Motor neuron (in vitro differentiated cells): ENCODE results near the gene ADAMTS15. TPM values are rescaled to one million over a fixed set of nuclear protein-coding genes. Genes with fewer than 3 reads are reported as not detected.
A peak's percentile ranks its signal among the peaks of the same experiment; 100 is the strongest.

Experiments used
- ATAC-seq, 8 experiments: fragments of 200-7000 bp; cut with Tn5 transposase; replicated peaks in 6 of 8; 2 replicates each; pipeline ENCODE4 v1.8.0; 2021; ENCODE audit warnings: mild to moderate bottlenecking in 8 of 8, moderate library complexity in 8 of 8
- H3K27ac ChIP-seq, 2 donors: fragments of 250-450 bp; sonication (Bioruptor Pico); 2 replicates each; pipeline ENCODE4 v1.9.0; 2021; ENCODE audit warnings: antibody characterized with exemption in 2 of 2, mild to moderate bottlenecking in 2 of 2, moderate library complexity in 1 of 2
- H3K4me1 ChIP-seq, 2 donors: fragments of 250-450 bp; sonication (Bioruptor Pico); replicated peaks in 1 of 2; 2 replicates each; pipeline ENCODE4 v1.6.1; 2021; ENCODE audit warnings: antibody characterized with exemption in 2 of 2, mild to moderate bottlenecking in 2 of 2, moderate library complexity in 1 of 2
- H3K4me3 ChIP-seq, 5 donors: fragments of 250-450 bp; sonication (Bioruptor Pico); 2 replicates each; pipeline ENCODE4 v1.9.0; 2021; ENCODE audit warnings: antibody characterized with exemption in 5 of 5, mild to moderate bottlenecking in 5 of 5, moderate library complexity in 4 of 5
- WGBS, 10 experiments: fragments of 450-650 bp; shearing (Covaris generic); methylation state at CpG; one replicate each; pipeline ENCODE4 v1.0.0; 2022; 5-methylcytosine and 5-hydroxymethylcytosine counted together
- in situ Hi-C, 9 experiments: fragments of 400-800 bp; cut with MboI; loops; one replicate each; pipeline ENCODE4 v1.15.0; 2021; ENCODE audit warnings: low sequenced_read_pairs in 9 of 9, low pct_unique_long_range_greater_than_20kb in 2 of 9; ENCODE audit not compliant: unreplicated experiment in 9 of 9
- total RNA-seq, 8 experiments: library from RNA; unstranded; fragments of 300-600 nt; gene quantifications; 2 replicates each; pipeline versions ENCODE4 v1.2.3 to v1.2.4, GENCODE V29; 2022

Gene ADAMTS15
- total RNA-seq, 8 experiments from 2014 or later: 0.52 to 55.3 (median 1.1) TPM

GRCh38 chr11:130472434-130472961 lies 24.1 kb downstream of the ADAMTS15 start:
- H3K27ac ChIP-seq: no peak overlapping the region
- 80 to 100% (median 100%) methylated on average over 1 to 2 of the region's 7 CpGs; no CpG with 5 or more reads in 6 of the 10 experiments for WGBS, 10 experiments
- ATAC-seq: peak in 1 of 8 experiments; percentile 31
- H3K4me1 ChIP-seq: peaks cover 2 to 3% of the 10 kb centered on the region in 2 donors
- no peak overlapping the region for H3K4me3 ChIP-seq
- in situ Hi-C loops: no loop called here

DNA sequence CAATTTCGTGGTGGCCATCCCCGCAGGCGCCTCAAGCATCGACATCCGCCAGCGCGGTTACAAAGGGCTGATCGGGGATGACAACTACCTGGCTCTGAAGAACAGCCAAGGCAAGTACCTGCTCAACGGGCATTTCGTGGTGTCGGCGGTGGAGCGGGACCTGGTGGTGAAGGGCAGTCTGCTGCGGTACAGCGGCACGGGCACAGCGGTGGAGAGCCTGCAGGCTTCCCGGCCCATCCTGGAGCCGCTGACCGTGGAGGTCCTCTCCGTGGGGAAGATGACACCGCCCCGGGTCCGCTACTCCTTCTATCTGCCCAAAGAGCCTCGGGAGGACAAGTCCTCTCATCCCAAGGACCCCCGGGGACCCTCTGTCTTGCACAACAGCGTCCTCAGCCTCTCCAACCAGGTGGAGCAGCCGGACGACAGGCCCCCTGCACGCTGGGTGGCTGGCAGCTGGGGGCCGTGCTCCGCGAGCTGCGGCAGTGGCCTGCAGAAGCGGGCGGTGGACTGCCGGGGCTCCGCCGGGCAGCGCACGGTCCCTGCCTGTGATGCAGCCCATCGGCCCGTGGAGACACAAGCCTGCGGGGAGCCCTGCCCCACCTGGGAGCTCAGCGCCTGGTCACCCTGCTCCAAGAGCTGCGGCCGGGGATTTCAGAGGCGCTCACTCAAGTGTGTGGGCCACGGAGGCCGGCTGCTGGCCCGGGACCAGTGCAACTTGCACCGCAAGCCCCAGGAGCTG lies 24.8 kb downstream of the ADAMTS15 start:
- Histone ChIP-seq H3K4me1 (peaks cover 9 to 10% of the 10 kb centered on the region in 2 donors), H3K27ac (no peak overlapping the region), H3K4me3 (no peak overlapping the region)
- in situ Hi-C loops: no loop called here
- 87 to 100% (median 93%) methylated on average over 1 to 15 of the region's 52 CpGs; no CpG with 5 or more reads in 3 of the 10 experiments for WGBS, 10 experiments
- ATAC-seq: no peak

DNA sequence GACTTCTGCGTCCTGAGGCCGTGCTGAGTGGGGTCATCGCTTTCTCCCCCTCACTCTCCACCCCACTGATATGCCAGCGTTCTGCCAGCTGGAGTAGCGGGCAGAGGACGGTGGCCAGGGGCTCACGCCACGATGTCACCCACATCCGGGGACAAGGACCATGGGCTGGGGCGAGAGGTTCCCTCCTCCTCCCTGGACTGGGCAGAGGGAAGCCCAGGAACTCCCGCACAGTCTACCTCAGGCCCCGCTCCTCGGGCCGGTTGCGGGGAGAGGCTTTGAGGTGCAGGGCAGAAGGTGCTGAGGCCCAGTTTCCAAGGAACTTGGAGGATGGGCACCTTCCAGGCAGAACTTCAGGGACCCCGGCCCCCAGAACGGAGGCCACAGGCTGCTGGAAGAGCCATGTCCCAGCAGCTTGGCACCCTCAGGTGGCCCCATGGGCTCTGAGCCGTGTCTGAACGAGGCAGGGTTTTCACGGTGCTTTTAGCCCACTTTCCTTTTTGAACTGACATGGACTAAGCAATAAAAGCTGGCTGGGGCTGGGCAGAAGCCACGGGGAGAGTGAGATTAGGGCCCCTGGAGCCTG lies 25.4 kb downstream of the ADAMTS15 start:
- H3K4me1 ChIP-seq: peaks cover 15 to 17% of the 10 kb centered on the region in 2 donors
- in situ Hi-C loops: no loop called here
- ATAC-seq: no peak
- no peak overlapping the region for H3K4me3 ChIP-seq
- WGBS, 10 experiments: 60 to 100% (median 80%) methylated on average over 1 to 4 of the region's 21 CpGs; no CpG with 5 or more reads in 6 of the 10 experiments
- H3K27ac ChIP-seq: no peak overlapping the region

- no peak for ATAC-seq
- no peak overlapping the region for H3K27ac ChIP-seq
- H3K4me1 ChIP-seq: peaks cover 15 to 20% of the 10 kb centered on the region in 2 donors
- no peak overlapping the region for H3K4me3 ChIP-seq
- in situ Hi-C loops: no loop called here
- 63 to 100% (median 83%) methylated on average over 1 to 12 of the region's 12 CpGs; no CpG with 5 or more reads in 4 of the 10 experiments for WGBS, 10 experiments
Observed at GRCh38 chr11:130474637-130475400, 26.4 kb downstream of the ADAMTS15 start.

- ATAC-seq: no peak
- Histone ChIP-seq H3K4me1 (peaks cover 15 to 20% of the 10 kb centered on the region in 2 donors), H3K27ac (no peak overlapping the region), H3K4me3 (no peak overlapping the region)
- 80 to 100% (median 93%) methylated on average over 1 to 5 of the region's 10 CpGs; no CpG with 5 or more reads in 4 of the 10 experiments for WGBS, 10 experiments
- in situ Hi-C loops: no loop called here
Observed at GRCh38 chr11:130475426-130476053, 27.1 kb downstream of the ADAMTS15 start.

DNA sequence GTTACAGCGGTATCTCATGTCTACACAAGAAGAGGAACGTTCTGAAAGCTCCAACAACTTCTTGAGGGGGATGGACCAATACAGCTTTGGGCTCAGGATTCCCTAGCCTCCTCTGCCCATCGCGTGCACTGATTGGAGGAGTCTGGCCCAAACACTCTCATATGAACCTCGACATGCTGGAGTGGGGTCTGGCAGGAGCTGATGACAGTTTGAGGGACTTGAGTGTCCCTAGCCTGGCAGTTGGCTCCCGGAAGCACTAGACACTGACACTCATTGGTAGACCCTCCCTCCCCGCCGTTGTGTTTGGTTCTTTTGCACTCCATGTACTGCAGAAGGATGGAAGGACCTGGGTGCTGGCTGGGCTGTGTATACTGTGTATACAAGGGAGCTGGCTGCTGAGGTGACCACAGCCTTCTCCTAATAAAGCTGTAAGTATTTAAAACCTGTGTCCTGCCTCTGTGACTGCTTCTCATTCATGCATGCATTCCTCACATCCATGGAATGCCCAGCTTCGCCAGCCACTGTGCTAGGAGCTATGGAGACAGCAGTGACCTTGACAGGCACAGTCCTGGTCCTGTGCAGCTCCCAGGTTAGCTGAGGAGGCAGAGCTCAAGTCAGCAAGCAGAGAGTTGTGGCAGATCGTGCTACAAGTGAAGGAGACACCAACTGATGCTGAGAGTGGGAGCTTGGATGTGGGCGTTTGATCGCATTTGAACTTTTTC lies 27.9 kb downstream of the ADAMTS15 start:
- Histone ChIP-seq H3K4me1 (peaks cover 15 to 20% of the 10 kb centered on the region in 2 donors), H3K27ac (no peak overlapping the region), H3K4me3 (no peak overlapping the region)
- peak in 3 of 8 experiments; percentile 8 to 67 (median 26) for ATAC-seq
- in situ Hi-C loops: no loop called here
- 75 to 100% (median 95%) methylated on average over 1 to 12 of the region's 12 CpGs; no CpG with 5 or more reads in 2 of the 10 experiments for WGBS, 10 experiments

- Histone ChIP-seq H3K27ac (no peak overlapping the region), H3K4me3 (no peak overlapping the region), H3K4me1 (peaks cover 15 to 20% of the 10 kb centered on the region in 2 donors)
- in situ Hi-C loops: no loop called here
- 73 to 100% (median 91%) methylated on average over 1 to 11 of the region's 16 CpGs; no CpG with 5 or more reads in 2 of the 10 experiments for WGBS, 10 experiments
- no peak for ATAC-seq
Observed at GRCh38 chr11:130476922-130477491, 28.6 kb downstream of the ADAMTS15 start.

DNA sequence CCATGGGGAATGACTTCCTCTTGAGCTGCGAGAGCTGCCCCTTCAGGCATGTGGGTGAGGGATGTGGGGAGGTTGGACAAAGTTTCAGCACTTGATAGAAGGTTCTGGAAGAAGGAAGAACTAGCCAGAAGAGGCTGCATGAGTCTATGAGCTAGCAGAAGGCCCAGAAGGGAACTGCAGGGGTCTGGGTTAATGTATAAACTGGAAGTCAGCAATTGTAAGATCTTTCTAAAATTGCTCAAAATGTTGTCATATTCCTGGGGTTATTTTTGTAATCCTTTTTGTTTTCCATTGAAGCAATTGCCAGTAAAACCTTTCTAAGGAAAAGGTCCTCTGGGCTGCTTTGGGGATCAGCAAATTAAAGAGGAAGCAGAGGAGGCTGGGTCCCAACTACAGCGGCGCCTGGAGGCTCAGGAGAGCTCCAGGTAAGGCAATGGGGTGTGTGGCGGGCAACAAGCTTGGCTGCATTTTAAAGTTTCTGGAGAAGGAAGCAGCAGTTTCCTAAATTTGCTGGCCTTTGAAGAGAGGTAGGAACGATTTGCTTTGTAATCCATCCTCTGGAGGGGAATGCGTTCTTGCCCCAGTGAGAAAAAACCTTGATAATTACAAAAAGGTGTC lies 29.2 kb downstream of the ADAMTS15 start:
- no peak for ATAC-seq
- Histone ChIP-seq H3K27ac (peak overlapping the region in 1 of 2 donors; percentile 13), H3K4me3 (no peak overlapping the region), H3K4me1 (peaks cover 15 to 20% of the 10 kb centered on the region in 2 donors)
- 8 to 100% (median 89%) methylated on average over 1 to 6 of the region's 6 CpGs; no CpG with 5 or more reads in 2 of the 10 experiments for WGBS, 10 experiments
- in situ Hi-C loops: no loop called here

DNA sequence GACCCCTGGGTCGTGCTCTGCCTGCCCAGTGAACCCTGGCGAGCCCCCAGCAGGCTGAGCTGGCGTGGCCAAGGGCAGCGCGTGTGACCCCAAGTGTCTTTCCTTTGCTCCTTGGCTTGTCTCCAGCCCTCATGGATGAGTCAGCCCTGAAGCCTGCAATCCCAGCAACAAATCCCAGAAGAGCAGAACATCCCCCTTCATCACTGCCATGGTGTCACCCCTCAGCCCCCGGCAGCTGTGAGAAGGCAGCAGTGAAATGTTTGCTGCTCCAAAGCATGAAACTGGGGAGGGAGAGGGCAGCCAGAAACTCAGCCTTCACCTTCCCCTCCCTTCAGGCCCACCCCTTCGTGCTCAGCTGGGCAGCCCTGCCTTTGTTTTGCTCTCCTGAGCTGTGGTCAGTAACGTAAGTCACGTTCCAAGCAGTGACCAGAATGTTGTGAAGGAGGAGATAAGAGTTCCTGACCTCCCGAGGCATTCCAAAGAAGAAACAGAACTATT lies 29.8 kb downstream of the ADAMTS15 start:
- ATAC-seq: peak; percentile 51 to 96 (median 90)
- peaks cover 15 to 20% of the 10 kb centered on the region in 2 donors for H3K4me1 ChIP-seq
- WGBS, 10 experiments: 5 to 57% (median 27%) methylated on average over 1 to 4 of the region's 10 CpGs; no CpG with 5 or more reads in 4 of the 10 experiments
- in situ Hi-C loops: no loop called here
- no peak overlapping the region for H3K4me3 ChIP-seq
- peak overlapping the region; percentile 5 to 13 for H3K27ac ChIP-seq

DNA sequence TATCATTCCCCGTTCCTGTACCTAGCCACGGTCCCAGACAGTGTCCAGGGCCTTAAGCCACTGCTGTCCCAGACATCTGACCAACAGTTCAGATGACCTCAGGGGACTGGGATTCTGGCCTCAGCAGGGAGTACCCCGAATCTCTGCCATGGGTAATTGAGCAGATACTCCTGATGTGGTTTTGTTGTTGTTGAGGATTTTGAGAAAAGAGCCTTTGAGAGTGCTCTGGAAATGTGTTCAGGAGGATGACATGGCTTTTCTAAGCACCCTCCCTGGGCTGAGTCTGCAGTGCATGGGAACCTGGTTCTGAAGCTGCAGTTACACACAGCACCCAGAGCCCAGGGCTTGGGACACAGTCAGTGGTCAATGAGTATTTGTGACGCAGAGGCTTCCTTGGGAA lies 30.4 kb downstream of the ADAMTS15 start:
- whole genome bisulfite sequencing, 10 experiments: 40 to 100% (median 83%) methylated on average over 1 to 3 of the region's 4 CpGs; no CpG with 5 or more reads in 5 of the 10 experiments
- Histone ChIP-seq H3K4me1 (peaks cover 15 to 20% of the 10 kb centered on the region in 2 donors), H3K4me3 (no peak overlapping the region), H3K27ac (no peak overlapping the region)
- in situ Hi-C loops: no loop called here
- ATAC-seq: peak in 7 of 8 experiments; percentile 3 to 30 (median 8)

DNA sequence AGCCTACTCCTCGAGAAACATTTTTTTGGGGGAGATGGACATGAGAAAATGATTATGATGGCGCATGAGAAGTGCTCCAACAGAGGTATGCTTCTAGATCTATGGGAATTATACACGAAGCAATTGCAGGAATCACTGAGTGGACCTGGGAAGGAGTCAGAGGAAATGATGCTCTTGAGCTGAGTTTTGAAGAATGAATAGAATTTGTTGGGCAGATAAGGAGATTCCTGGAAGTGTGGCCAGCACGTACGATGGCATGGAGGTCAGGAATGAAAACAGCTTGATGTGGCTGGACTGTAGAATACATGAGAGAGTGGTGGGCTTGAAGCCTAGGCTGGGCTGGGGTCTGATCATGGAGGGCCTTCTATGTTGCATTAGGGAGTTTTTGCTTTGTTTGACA lies 31.7 kb downstream of the ADAMTS15 start:
- in situ Hi-C loops: no loop called here
- no peak overlapping the region for H3K4me3 ChIP-seq
- no peak for ATAC-seq
- H3K27ac ChIP-seq: no peak overlapping the region
- H3K4me1 ChIP-seq: peaks cover 15 to 20% of the 10 kb centered on the region in 2 donors
- WGBS, 10 experiments: 35 to 95% (median 83%) methylated on average over 1 to 5 of the region's 5 CpGs; no CpG with 5 or more reads in 1 of the 10 experiments
